RPMI8226 (cell line): Measurements from ENCODE around the gene ADGRG4.

Experiments used
- DNase-seq: peaks from one replicate; pipeline ENCODE4 v3.0.0-alpha.2; 2015

ADGRG4 gene

DNA sequence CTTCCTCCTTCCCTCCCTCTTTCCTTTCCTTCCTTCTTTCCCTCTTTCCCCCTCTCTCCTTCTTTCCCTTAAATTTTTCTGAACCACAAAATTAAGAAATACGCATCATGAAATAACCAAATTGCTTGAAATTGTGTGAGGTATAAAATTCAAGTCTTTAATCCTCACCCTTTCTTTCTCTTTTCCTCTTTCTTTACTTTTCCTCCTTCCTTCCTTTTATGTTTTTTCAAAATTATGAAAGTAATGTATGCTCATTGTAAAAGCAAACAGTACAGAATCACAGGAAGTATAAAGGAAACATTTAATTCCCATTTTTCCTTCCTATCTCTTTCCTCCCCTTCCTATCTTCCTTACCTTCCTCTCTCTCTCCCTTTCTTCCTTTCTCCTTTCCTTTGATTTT is 5.4 kb downstream of the ADGRG4 start:
- no peak for DNase-seq

DNA sequence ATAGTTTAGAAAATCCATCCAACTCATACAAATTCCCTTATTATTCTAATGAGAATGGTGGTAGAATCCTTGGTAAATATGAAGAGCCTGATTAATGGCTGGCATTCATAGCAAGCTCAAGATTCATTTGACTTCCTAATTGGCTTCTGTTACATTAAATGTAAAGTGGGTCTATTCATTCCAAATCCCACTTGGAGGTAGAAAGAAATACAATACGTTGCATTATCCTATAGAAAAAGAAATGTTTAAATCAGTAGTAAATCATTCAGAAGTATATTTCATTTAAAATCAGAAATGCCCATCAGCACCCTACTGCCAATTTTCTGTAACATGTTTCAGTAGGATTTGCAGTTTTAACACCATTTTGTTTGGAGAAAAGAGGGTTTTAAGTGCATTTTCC is 6.7 kb downstream of the ADGRG4 start:
- no peak for DNase-seq

DNA sequence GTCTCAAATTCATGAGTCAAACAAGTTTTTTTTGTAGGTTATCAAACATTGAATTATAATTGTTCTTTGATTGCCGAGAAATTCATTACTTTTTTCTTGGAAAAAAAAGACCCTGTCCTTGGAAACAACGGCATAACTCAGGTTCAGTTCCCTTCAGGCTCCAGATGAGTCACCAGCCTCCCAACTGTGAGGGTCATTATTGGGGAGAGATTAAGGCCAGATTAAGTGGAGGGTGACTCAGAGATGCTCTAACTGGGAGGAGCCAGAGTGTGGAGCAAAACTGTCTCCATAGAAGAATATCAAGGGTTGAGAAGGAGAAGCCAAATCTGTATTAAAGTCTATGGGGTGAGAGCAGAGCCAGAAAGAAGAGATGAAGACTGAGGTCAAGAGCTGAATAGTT is 9.6 kb downstream of the ADGRG4 start:
- DNase-seq, result no peak

DNA sequence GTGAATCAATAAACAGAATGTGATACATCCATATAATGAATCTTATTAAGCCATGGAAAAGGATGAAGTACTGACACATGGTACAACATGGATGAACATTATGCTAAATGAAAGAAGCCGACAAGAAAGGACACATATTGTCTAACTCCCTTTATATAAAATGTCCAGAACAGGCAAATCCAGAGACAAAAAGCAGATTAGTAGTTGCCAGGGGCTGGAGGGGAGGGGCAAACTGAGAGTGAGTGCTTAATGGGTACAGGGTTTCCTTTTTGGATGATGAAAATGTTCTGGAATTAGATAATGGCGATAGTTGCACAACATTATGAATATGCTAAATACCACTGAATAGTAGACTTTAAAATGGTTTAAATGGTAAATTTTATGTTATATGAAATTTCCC is 17.4 kb downstream of the ADGRG4 start:
- no peak for DNase-seq

DNA sequence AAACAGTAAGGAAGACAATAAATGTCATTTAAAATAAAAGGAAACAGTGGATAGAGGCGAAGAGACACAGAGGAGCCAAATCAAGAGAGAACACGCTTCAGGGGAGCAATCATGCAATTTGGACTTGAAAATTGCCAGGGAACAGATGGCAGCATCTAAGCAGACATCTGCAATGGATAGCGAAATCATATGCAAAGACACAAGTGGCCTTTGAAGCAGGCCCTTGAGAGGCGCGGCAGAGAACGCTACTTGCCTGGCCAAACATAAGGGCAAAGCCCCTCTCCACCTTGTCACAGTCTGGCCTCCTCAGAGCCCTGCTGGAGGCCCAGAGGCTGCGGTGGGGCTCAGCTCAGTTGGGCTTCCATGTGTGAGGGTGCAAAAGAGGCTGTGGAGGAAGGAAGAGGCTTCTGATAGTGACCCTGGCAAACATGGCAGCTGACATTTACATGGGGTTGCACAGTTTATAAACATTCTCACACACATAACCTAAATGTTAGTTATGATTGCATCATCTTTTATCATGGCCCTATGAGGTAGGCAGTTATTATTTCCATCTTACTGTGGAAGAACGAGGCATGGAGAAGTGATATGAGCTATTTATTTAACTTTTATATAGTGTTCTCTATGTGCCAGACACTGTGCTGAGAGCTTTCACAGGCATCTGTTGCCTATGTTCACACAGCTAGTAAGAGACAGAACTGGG is 18.3 kb downstream of the ADGRG4 start:
- DNase-seq, result no peak

DNA sequence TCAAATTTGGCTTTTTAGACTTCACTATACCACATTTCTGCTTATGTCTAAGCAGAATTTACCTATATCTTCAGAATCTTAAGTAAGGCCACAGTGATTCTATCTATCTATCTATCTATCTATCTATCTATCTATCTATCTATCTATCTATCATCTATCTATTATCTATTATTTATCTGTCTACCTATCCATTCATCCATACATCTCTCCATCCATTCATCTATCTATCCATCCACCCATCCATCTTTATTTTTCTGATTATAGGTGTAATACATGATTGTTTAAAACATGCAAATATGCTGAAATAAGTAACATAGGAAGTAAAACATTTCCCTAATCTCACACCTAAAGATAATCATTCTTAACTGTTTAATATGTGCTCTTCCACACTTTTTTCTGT is 18.8 kb downstream of the ADGRG4 start:
- DNase-seq, result no peak

DNA sequence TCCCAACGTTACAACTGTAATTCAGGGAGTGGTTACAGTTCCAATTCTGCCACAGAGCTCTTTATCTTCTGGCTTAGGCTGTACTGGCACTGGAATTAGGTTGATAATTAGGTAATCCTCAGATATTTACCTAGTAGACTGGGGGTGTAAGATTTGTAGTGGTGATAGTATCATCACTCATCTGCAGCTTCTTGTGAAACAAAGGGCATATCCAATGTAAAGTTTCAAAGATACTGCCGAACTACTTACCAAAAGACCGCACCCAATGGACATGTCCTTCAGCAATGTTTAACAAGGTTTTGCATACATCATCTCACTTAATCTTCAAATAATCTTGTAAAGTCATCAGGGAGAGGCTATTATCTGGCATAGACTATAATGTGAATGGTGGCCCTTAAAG is 20.8 kb downstream of the ADGRG4 start:
- DNase-seq, result no peak

DNA sequence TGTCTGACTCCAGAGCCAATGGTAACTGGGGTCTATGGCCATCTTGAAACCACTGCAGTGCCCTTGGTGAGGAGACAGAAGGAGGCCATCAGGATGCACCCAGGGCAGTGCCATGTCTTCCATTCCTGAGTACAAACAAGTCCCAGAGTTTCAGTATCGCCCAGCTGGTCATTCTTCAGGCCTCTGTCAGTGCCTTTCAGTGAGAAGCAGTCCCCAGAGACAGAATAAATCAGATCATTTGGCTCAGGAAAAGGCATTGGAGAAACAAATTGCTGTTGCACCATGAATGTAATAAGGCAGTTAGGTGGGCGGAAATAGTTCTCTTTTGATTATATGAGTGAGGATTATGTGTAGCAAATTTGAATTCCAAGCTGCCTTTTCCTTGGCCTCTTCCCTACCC is 21.3 kb downstream of the ADGRG4 start:
- no peak for DNase-seq

DNA sequence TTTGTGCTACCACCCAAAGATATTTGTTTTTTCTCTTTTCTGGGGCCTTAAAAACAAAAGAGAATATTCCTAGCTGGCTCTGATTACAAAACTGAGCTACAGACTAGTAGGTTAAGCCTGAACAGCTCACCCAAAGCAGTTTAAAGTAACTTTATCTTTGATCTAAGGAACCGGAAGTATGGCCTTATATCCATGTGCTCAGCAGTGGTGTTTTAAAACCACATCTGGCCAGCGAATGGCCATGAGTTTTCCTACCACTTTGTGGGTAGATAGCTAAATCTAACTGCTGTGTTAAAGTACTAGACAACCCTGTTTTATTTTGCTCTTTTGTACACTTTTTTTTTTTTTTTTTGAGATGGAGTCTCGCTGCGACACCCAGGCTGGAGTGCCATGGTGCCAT is 24.6 kb downstream of the ADGRG4 start:
- DNase-seq, result no peak

DNA sequence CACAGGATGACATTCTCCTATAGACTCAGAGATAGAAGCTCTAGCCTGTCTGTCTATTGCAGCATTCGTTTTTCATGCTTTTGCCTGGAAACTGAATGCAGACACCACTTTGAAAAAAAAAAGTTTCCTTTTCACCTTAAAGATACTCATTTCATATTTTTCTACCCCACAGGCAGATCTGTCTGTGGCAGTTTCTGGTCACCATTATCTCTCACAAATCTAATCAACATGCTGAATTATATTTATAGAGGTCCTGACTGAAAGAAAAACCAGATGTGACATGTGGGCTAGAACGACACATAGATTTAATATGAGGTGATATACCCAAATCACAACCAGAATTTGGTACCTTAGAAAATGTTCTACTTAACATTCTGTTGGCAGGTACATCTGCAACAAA is 28.2 kb downstream of the ADGRG4 start:
- no peak for DNase-seq

DNA sequence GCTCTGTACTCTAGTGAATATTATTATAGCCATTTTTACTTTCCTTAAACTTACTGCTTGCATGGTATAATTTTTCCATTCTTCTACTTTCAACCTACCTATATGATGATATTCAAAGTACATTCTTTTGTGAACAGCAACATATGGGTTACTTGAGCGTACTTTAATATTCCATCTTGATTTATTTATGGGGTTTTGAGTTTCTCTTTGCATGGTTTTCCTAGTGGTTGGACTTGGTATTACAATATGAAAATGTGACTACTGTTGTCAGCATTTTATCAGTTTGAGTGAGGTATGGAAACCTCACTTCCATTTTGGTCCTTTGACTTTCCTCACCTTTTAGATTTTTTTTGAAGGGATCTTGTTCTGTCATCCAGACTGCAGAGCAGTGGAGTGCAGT is 35.9 kb downstream of the ADGRG4 start:
- no peak for DNase-seq

DNA sequence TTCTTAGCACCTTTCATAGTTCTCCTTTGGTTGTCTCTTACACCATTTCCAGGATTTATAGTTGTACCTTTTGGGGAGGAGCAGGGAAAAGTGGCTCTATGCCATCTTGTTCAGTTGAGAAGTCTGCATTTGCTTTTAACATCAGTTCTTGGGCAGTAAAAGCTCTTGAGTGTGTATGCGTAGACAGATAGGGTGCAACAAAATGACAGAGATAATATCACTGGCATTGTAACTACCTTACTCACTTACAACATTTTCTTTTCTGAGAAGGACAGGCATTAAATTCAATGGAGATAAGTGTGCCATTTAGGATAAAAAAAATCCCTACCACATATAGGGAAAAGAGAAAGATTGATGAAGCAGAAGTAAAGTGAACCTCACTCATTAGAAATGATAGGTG is 38.9 kb downstream of the ADGRG4 start:
- no peak for DNase-seq

DNA sequence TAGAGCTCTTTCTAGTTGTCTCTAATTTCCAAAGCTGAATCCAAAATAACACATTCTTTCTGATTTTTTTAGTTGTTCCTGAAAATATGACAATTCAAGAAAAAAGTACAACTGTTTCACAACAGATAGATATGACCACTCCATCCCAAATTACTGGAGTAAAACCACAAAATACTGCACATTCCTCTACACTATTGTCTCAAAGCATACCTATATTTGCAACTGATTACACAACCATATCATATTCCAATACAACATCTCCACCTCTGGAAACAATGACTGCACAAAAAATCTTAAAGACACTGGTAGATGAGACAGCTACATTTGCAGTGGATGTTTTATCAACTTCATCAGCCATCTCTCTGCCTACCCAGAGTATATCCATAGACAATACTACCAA is 43.6 kb downstream of the ADGRG4 start:
- DNase-seq, result no peak

DNA sequence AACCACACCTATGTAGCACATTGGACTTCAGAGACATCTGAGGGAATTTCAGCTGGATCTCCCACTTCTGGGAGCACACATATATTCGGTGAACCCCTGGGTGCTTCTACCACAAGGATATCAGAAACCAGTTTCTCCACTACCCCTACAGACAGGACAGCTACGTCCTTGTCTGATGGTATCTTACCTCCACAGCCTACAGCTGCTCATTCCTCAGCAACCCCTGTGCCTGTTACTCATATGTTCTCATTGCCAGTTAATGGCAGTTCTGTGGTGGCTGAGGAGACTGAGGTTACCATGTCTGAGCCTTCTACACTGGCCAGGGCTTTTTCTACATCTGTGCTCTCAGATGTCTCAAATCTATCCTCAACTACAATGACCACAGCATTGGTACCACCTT is 45.7 kb downstream of the ADGRG4 start:
- no peak for DNase-seq

DNA sequence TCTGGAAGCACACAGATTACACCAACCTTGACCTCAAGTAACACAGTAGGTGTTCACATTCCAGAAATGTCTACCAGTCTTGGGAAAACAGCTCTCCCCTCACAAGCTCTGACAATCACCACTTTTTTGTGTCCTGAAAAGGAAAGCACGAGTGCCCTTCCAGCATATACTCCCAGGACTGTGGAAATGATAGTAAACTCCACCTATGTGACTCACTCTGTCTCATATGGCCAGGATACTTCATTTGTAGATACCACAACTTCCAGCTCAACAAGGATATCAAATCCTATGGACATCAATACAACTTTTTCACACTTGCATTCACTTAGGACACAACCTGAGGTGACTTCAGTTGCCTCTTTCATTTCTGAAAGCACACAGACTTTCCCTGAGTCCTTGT is 46.9 kb downstream of the ADGRG4 start:
- DNase-seq, result no peak

DNA sequence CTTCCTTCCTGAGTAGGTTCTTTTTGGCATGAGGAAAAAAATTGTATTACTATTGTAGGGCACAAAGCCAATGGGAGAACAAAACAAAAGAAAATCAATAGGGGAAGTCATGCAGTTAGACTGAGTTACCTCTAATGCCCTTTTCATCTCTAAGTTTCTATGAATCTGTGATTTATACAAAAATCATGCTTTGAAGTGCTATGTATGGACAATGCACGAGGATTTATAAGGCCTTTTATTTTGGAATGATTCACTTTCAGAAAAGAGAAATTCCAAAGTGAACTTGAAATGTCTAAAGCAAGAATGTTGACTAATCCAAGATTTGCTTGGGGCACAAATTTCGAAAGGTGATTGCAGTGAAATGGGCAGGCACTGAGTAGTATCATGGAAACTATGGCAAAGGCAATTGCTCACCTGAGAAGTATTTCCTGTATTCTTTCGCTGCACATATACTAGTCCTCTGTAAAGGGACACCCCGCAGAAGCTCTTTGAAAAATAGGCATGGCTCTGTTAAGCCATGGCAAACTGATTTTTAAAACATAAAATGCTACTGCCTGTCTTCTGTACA is 52.8 kb downstream of the ADGRG4 start:
- no peak for DNase-seq

DNA sequence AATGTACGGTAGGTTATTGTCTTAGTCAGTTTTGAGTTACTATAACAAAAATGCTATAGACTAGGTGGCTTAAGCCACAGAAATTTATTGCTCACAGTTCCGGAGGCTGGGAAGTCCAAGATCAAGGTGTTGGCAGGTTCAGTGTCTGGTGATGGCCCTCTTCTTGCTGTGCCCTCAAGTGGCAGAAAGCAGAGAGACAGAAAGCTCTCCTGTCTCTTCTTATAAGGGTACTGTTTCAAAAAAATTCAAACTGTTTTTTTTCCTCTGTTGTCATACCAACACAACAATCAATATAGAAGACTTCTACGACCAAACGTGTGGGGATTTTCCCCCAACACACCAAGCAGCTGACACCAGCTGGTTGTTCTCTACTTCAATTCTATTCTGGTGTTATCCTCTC is 53.4 kb downstream of the ADGRG4 start:
- no peak for DNase-seq

DNA sequence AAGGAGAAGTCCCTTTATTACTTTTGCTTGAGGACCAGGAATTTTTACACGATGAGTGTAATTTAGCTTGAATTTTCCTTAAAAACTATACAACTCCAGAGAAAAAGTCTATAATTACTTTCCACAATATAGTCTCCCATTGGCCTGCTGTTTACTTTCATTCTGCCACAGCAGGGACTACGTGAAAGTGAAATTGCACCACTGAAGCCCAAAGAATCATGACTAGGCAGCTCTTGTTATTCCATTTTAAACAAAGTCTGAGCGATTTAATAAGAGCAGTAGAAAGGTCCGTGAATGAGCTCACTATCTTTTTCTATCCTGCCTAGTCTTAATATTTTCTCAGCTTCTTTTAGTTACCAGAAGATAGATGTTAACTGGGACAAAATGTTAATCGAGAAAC is 68.6 kb downstream of the ADGRG4 start:
- no peak for DNase-seq

DNA sequence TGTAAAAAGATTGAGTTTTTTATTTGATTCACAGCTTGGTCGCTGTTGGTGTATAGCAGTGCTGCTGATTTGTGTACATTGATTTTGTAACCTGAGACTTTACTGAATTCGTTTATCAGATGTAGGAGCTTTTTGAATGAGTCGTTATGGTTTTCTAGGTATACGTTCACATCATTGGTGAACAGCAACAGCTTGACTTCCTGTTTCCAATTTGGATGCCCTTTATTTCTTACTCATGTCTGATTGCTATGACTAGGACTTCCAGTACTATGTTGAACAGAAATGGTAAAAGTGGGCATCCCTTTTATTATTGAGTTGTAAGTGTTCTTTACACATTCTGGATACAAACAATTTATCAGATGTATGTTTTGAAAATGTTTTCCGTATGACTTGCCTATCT is 76.0 kb downstream of the ADGRG4 start:
- DNase-seq, result no peak

DNA sequence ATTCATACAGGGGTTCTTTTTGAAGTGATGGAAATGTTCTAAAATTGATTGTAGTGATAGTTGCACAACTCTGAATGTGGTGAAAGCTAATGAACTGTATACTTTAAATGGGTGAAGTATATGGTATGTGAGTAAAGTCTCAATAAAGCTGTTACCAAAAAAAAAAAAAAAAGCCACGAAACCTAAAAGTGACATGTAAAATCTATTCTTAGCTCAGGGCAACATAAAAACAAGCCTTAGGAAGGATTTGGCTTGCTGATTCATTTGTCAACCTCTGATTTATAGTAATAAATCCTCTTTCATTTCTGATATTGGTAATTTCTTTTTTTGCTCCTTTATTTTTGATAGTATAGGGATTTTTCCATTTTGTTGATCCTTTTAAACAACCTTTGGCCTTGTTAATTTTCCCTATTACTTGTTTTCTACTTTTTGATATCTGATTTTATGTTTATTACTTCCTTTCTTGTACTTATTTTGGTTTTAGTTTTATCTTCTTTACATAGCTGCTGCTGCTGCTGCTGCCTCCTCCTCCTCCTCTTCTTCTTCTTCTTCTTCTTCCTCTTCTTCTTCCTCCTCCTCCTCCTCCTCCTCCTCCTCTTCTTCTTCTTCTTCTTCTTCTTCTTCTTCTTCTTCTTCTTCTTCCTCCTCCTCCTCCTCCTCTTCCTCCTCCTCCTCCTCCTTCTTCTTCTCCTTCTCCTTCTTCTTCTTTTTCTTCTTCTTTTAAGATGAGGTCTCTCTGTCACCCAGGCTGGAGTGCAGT is 79.4 kb downstream of the ADGRG4 start:
- DNase-seq, result no peak

DNA sequence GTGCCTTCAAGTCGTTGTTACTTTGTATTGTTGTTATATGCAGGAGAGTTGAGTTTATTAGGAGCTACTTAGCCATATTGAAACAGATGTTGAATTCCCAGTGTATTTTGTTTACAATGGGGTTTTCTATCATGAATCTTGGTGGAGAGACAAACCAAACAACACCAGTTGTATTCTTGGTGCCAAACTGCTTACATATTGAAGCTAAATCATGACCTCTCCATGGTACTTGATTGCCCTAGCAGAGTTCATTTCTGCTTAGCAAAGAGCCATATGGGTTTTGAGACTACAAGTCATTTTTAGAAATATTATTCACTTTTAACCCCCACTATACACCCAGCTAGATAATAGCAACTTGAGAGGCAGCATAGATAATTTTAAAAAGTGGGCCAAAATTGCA is 85.4 kb downstream of the ADGRG4 start:
- no peak for DNase-seq

DNA sequence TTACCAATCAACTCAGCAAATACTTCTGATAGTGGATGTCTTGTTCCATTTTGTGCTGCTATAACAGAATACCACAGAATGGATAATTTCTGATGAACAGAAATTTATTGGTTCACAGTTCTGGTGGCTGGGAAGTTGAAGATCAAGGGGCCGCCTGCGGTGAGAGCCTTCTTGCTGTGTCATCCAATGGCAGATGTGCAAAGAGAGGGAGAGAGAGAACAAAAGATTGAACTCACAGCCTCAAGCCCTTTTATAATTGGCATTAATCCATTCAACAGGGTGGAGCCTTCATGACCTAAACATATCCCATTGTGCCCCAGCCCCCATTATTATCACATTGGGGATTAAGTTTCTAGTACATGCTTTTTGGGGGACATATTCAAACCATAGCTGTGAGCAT is 86.1 kb downstream of the ADGRG4 start:
- DNase-seq, result no peak

DNA sequence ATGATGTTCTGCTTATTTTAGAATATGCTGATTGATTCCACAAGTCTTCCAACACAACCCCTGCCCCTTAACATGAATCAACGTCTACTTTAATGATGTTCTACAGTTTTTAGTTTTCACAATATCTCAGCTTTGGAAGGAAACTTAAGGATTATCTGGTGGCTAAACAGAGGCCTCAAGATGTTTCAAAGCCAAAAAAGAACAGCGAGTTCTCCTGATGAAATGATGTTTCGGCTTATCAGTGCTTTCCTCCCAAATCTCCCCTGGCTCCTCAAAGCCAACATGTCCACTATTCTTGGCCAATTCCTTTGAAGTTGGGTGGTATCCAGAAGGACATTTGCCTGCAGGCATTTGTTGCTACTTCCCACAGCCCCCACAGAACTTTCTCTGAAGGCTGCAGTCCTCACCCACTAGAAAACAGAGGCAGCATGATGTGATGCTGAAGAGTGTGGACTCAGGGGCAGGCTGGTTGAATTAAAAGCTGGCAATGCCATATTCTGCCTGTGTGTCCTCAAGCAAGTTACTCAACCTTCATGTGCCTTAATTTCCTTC is 87.3 kb downstream of the ADGRG4 start:
- DNase-seq, result no peak

DNA sequence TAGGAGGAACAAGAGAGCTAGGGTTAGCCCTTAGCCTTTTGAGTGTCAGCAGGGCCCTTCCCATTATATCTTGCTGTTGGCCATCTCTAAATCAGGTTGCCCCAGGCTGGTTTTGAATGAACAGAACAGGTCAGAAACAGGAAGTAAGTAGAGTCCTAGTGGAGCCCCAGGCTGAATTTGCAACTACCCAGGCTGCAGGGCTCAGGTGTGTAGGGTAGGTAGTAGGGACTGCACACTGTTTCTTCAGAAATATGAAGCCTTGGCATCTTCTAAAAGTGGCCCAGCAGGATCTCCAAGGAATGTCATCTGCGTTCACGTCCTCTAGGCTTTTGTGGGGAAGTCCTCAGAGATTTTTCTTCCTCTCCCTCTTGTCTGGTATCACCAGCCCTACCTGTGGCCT is 90.2 kb downstream of the ADGRG4 start:
- no peak for DNase-seq
